ENCODE results near the gene PDE7B. TPM values are rescaled to one million over a fixed set of nuclear protein-coding genes. Genes with fewer than 3 reads are reported as not detected.

The PDE7B gene
- total and polyA plus RNA-seq, 2 of the 4 experiments (the other 2 are of a cell fraction): 7.8 to 12.4 TPM

GRCh38 chr6:135950669-135951068 lies 99.2 kb downstream of the PDE7B start:
- CTCF ChIA-PET: no interaction called here
- Histone ChIP-seq H2BK20ac (ENCODE audit: low read depth, low read length) (no peak overlapping the region), H4K91ac (ENCODE audit: insufficient read depth, low read depth, low read length) (no peak overlapping the region), H3K23ac (ENCODE audit: low read depth, low read length) (no peak overlapping the region), H3K79me1 (ENCODE audit: low read depth in 1 of 2, low read length in 2 of 2) (no peaks in the 10 kb centered on the region; a peak in 2 of 4 replicates), H2AK5ac (ENCODE audit: low read depth, low read length) (no peak overlapping the region), H3K56ac (ENCODE audit: extremely low read depth, insufficient read depth, low read length) (no peak overlapping the region), H3K9me3 (ENCODE audit: control insufficient read depth, insufficient read depth, low read length) (no peaks in the 10 kb centered on the region), H3K18ac (ENCODE audit: low read depth, low read length) (no peak overlapping the region), H3K4me3 (ENCODE audit: insufficient read depth, low read depth, low read length) (no peak overlapping the region), H4K8ac (ENCODE audit: low read depth in 2 of 2, low read length in 2 of 2) (no peak overlapping the region), H4K5ac (ENCODE audit: low read depth, low read length) (no peak overlapping the region), H2BK5ac (ENCODE audit: low read depth, low read length, poor library complexity, severe bottlenecking) (no peak overlapping the region), H3K27me3 (ENCODE audit: control insufficient read depth, insufficient read depth, low read length) (no peaks in the 10 kb centered on the region), H2BK120ac (ENCODE audit: low read depth, low read length) (no peak overlapping the region), H4K20me1 (ENCODE audit: insufficient read depth, low read length) (no peaks in the 10 kb centered on the region), H3K36me3 (ENCODE audit: control insufficient read depth, insufficient read depth, low read length) (peaks cover 12% of the 10 kb centered on the region), H2AFZ (replicated peaks; ENCODE audit: low read length, poor library complexity) (no peak overlapping the region), H3K4ac (ENCODE audit: low read depth, low read length) (no peak overlapping the region), H2BK15ac (ENCODE audit: low read depth, low read length) (no peak overlapping the region), H3K4me2 (ENCODE audit: low read depth, low read length) (no peak overlapping the region), H3K9ac (ENCODE audit: low read depth, low read length) (no peak overlapping the region), H2AK9ac (replicated peaks; ENCODE audit: low read depth, low read length, poor library complexity) (no peak overlapping the region), H3K14ac (replicated peaks; ENCODE audit: low read depth, low read length) (no peak overlapping the region), H3K4me1 (ENCODE audit: control insufficient read depth, insufficient read depth, low read length) (no peaks in the 10 kb centered on the region), H3K27ac (ENCODE audit: insufficient read depth, low read length) (no peak overlapping the region), H3K9me1 (ENCODE audit: insufficient read depth, low read length) (no peaks in the 10 kb centered on the region)
- dilution Hi-C loops (cut with HindIII; ENCODE audit: low sequenced_read_pairs, unreplicated experiment): no loop called here
- 89% methylated on average over 3 of the region's 7 CpGs; no CpG with 5 or more reads in 1 of the 2 experiments for WGBS, 2 experiments (ENCODE audit: extremely low coverage in 2 of 2, insufficient read length in 1 of 2)
- intact Hi-C loops (cut with micrococcal nuclease): no loop called here
- no TSS peak for BruUV-seq (replicated peaks)
- in situ Hi-C loops (cut with MboI; ENCODE audit: low sequenced_read_pairs): no loop called here
- DNase-seq: no peak
- no peak for ATAC-seq (ENCODE audit: low read depth)
- POLR2A ChIA-PET (ENCODE audit: unreplicated experiment): no interaction called here
- TF ChIP-seq RAD21 (IDR thresholded peaks at IDR 0.05; ENCODE audit: low read length) (no peak), MXI1 (IDR thresholded peaks at IDR 0.05; ENCODE audit: borderline replicate concordance, low read depth, low read length) (no peak), FOS (IDR thresholded peaks at IDR 0.05; ENCODE audit: low read depth, low read length) (no peak), NFE2L2 (IDR thresholded peaks at IDR 0.05; ENCODE audit: low read depth, low read length) (no peak), USF2 (IDR thresholded peaks at IDR 0.05; ENCODE audit: low read depth, low read length) (no peak), MAFK (IDR thresholded peaks at IDR 0.05; ENCODE audit: low read depth, low read length) (no peak), RFX5 (IDR thresholded peaks at IDR 0.05; ENCODE audit: low read depth, low read length) (no peak), CHD1 (IDR thresholded peaks at IDR 0.05; ENCODE audit: low read depth, low read length) (no peak), MAZ (IDR thresholded peaks at IDR 0.05; ENCODE audit: borderline replicate concordance, low read depth, low read length) (no peak), BHLHE40 (IDR thresholded peaks at IDR 0.05; ENCODE audit: low read depth, low read length) (no peak), CTCF (conservative IDR thresholded peaks at IDR 0.05; ENCODE audit: low read depth, low read length) (no peak), SMC3 (IDR thresholded peaks at IDR 0.05; ENCODE audit: low read depth, low read length) (no peak), ELK1 (IDR thresholded peaks at IDR 0.05; ENCODE audit: borderline replicate concordance, low read depth, low read length) (no peak), CEBPB (IDR thresholded peaks at IDR 0.05; ENCODE audit: low read depth, low read length) (no peak), POLR2A (IDR thresholded peaks at IDR 0.05; ENCODE audit: low read depth, low read length) (no peak)
